ENCODE data around the gene HEATR5A. TPM values are rescaled to one million over a fixed set of nuclear protein-coding genes. Genes with fewer than 3 reads are reported as not detected.

HEATR5A gene
- total RNA-seq, 1 donor from 2014 or later: 11.6 TPM

- Histone ChIP-seq H3K27me3 (no peaks in the 10 kb centered on the region), H3K27ac (peak overlapping the region; percentile 87 to 90), H3K4me1 (peaks cover 4 to 6% of the 10 kb centered on the region in 2 donors), H3K36me3 (peaks cover 0 to under 1% of the 10 kb centered on the region in 2 donors), H3K4me3 (peak overlapping the region; percentile 72 to 74), H3K9me3 (no peaks in the 10 kb centered on the region)
- TF ChIP-seq CTCF (IDR thresholded peaks at IDR 0.05): no peak
- DNase-seq (ENCODE audit: low spot score in 2 of 2): no peak
- intact Hi-C loops (cut with DNase I): loop anchor here (1.0 to 5.0 kb wide), 4 partner anchors 38 to 619 kb away; partner anchors contain the start of genes AP4S1, ARHGAP5, HEATR5A and NUBPL
Measured at GRCh38 chr14:31457665-31458659, 37.6 kb upstream of the HEATR5A start.

- peaks cover 3 to 10% of the 10 kb centered on the region in 2 donors for H3K36me3 ChIP-seq
- H3K4me3 ChIP-seq: peak within 1 kb of the TSS; percentile 72 to 74
- TF ChIP-seq CTCF (IDR thresholded peaks at IDR 0.05): no peak
- no peaks in the 10 kb centered on the region for H3K9me3 ChIP-seq
- DNase-seq (ENCODE audit: low spot score in 2 of 2): peak; percentile 75 to 97
- H3K27ac ChIP-seq: peak within 1 kb of the TSS; percentile 87 to 90
- H3K4me1 ChIP-seq: peaks cover 4 to 6% of the 10 kb centered on the region in 2 donors
- no peaks in the 10 kb centered on the region for H3K27me3 ChIP-seq
- intact Hi-C loops (cut with DNase I): loop anchor here (1.0 to 5.0 kb wide), 4 partner anchors 37 to 620 kb away; partner anchors contain the start of genes AP4S1, ARHGAP5, HEATR5A and NUBPL
Measured at GRCh38 chr14:31456841-31457664, 36.7 kb upstream of the HEATR5A start, which contains the start of gene DTD2. DTD2 (minus strand) TSS chr14:31457506; CDS start chr14:31457393, 113 bp downstream.

GRCh38 chr14:31449971-31450610 lies 29.7 kb upstream of the HEATR5A start:
- peak; percentile 24 to 62 (median 39) for TF ChIP-seq CTCF (IDR thresholded peaks at IDR 0.05)
- Histone ChIP-seq H3K4me3 (no peak overlapping the region), H3K9me3 (no peaks in the 10 kb centered on the region), H3K4me1 (peaks cover 0 to 1% of the 10 kb centered on the region in 2 donors), H3K27me3 (no peaks in the 10 kb centered on the region), H3K36me3 (peaks cover 9 to 27% of the 10 kb centered on the region in 2 donors), H3K27ac (peak overlapping the region in 1 of 2 donors; percentile 16)
- DNase-seq (ENCODE audit: low spot score in 2 of 2): no peak
- intact Hi-C loops (cut with DNase I): loop anchor here (2.0 to 10.0 kb wide), 2 partner anchors 29 to 65 kb away; partner anchors contain the start of gene HEATR5A

DNA sequence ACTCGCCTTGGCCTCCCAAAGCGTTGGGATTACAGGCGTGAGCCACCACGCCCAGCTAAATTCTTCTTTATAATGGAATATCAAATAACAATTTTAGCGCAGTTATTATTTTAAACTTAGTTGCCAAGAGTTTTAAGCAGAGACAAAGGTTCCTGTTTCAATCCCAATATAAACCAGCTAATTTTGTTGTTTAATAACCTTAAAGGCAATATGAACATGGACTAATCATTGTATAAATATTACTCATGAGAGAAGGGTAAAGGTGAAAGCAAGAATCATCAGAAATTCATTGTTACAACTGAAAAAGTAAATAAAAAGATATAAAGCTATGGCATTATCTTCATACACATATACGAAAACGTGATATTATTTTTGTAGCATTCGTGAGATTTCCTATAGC lies 28.8 kb upstream of the HEATR5A start:
- TF ChIP-seq CTCF (IDR thresholded peaks at IDR 0.05): no peak
- no peak overlapping the region for H3K27ac ChIP-seq
- no peaks in the 10 kb centered on the region for H3K27me3 ChIP-seq
- peaks cover 9 to 27% of the 10 kb centered on the region in 2 donors for H3K36me3 ChIP-seq
- no peaks in the 10 kb centered on the region for H3K4me1 ChIP-seq
- H3K4me3 ChIP-seq: no peak overlapping the region
- no peak for DNase-seq (ENCODE audit: low spot score in 2 of 2)
- H3K9me3 ChIP-seq: no peaks in the 10 kb centered on the region
- intact Hi-C loops (cut with DNase I): loop anchor here (2.0 to 10.0 kb wide), 2 partner anchors 28 to 64 kb away; partner anchors contain the start of gene HEATR5A

GRCh38 chr14:31445703-31446102 lies 25.4 kb upstream of the HEATR5A start:
- TF ChIP-seq CTCF (IDR thresholded peaks at IDR 0.05): no peak
- intact Hi-C loops (cut with DNase I): loop anchor here (10.0 kb wide), 1 partner anchor 61 kb away; no protein-coding TSS in a partner anchor

More at GRCh38 chr14:31445703-31446102, 25.4 kb upstream of the HEATR5A start:
- DNase-seq (ENCODE audit: low spot score in 2 of 2): no peak
- Histone ChIP-seq H3K27me3 (no peaks in the 10 kb centered on the region), H3K36me3 (peaks cover 0 to 13% of the 10 kb centered on the region in 2 donors), H3K9me3 (no peaks in the 10 kb centered on the region), H3K4me3 (no peak overlapping the region), H3K4me1 (peaks cover 0 to 6% of the 10 kb centered on the region in 2 donors), H3K27ac (no peak overlapping the region)

Measured in ascending aorta (tissue), 2 donors.